Measurements from ENCODE around the gene USP10.

The USP10 gene

DNA sequence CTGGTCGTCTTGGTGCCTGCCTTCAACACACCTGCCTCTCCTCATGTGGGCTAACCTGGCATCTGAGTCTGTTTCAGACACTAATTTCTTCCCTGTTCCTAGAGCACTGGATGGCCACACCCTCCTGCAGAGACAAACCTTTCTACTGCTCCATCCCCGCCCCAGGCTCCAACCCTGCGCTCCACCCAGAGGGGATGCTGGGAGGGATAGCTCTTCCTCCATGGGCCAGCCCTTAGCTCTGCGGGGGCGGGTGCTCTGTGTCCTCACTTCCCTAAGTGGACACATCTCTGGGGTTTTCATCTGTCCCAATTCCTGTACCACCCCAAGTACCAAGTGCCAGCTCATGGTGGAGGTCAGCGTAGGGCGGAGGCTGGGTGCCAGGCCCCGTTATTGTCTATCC lies 109.0 kb downstream of the USP10 start:
- H3K36me3 ChIP-seq (ENCODE audit: insufficient read depth, low read length) = no peaks in the 10 kb centered on the region
- H3K4me1 ChIP-seq (ENCODE audit: control insufficient read depth, insufficient read depth, low read length, unreplicated experiment) = peaks cover 37% of the 10 kb centered on the region
- H3K27me3 ChIP-seq (ENCODE audit: insufficient read depth, low read length) = no peaks in the 10 kb centered on the region
- no peak overlapping the region for H3K27ac ChIP-seq (ENCODE audit: low read depth, low read length)
- H3K79me2 ChIP-seq (ENCODE audit: control insufficient read depth, insufficient read depth, low read length, unreplicated experiment) = no peaks in the 10 kb centered on the region
- no peak overlapping the region for H2AFZ ChIP-seq (ENCODE audit: low read length, unreplicated experiment)
- no peak overlapping the region for H3K4me3 ChIP-seq (ENCODE audit: low read depth, low read length)

- Histone ChIP-seq H2AFZ (ENCODE audit: low read length, unreplicated experiment) (no peak overlapping the region), H3K27ac (ENCODE audit: low read depth, low read length) (peak overlapping the region; percentile 54), H3K36me3 (ENCODE audit: insufficient read depth, low read length) (no peaks in the 10 kb centered on the region), H3K27me3 (ENCODE audit: insufficient read depth, low read length) (no peaks in the 10 kb centered on the region), H3K79me2 (ENCODE audit: control insufficient read depth, insufficient read depth, low read length, unreplicated experiment) (no peaks in the 10 kb centered on the region), H3K4me1 (ENCODE audit: control insufficient read depth, insufficient read depth, low read length, unreplicated experiment) (peaks cover 33% of the 10 kb centered on the region), H3K4me3 (ENCODE audit: low read depth, low read length) (peak overlapping the region; percentile 1; the same call in 1 of the 2 replicates)
Measured at GRCh38 chr16:84810518-84811273, 110.9 kb downstream of the USP10 start.

DNA sequence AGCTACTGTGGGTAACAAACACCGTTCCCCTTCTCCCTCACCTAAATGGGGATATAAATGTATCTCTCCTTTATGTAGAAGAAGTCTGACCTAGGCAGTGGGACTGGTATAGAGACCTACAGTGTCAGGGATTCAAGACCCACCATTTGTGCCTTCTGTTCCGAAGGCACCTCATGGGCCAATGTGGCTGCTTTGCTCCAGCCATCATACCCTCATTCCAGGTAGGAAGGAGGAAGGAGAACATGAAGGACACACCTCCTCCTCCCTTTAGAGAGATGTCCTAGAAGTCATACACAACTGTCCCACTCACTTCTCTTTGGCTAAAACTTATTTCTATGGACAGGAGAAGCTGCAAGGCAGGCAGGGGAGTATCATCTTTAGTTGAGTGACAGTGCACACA lies 111.7 kb downstream of the USP10 start:
- Histone ChIP-seq H3K27me3 (ENCODE audit: insufficient read depth, low read length) (no peaks in the 10 kb centered on the region), H3K4me1 (ENCODE audit: control insufficient read depth, insufficient read depth, low read length, unreplicated experiment) (peaks cover 25% of the 10 kb centered on the region), H3K27ac (ENCODE audit: low read depth, low read length) (peak overlapping the region; percentile 54)

DNA sequence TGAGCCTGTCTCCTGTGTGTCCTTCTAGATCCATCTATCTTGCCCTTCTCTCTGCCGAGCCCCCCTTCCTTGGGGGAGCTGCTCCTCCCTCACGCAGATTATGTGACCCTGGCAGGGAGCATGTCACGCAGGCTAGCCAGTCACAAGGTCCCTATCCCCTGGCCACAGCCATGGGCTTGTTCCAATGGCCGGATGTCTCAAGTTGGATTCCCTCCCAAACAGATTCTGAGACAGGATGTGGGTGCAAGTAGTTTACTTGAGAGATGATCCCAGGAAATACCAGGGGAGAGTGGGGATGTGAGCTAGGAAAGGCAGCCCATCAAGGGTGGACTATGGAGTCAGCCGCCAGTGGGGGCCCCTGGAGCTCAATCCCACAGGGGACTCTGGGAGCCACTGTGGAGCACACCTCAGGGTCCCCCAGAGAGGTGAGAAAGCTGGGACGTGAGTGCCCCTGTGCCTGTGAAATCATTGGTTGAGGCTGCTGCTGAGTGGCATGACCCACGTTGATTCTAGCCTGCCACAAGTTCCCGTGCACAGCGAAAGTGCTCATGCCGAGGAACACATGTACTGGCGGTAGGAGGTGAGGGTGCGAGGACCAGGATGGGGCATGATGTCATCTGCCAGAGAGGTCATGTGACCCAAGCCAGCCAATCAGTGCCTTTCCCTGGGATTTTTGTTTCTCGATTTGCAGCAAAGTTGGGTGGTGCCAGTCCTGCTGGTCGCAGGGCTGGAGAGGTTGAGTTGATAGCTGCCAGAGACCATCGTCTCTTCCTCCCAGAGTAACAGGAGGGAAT lies 113.5 kb downstream of the USP10 start:
- Histone ChIP-seq H3K27me3 (ENCODE audit: insufficient read depth, low read length) (no peaks in the 10 kb centered on the region), H3K4me1 (ENCODE audit: control insufficient read depth, insufficient read depth, low read length, unreplicated experiment) (peaks cover 15% of the 10 kb centered on the region), H3K4me3 (ENCODE audit: low read depth, low read length) (no peak overlapping the region), H3K27ac (ENCODE audit: low read depth, low read length) (no peak overlapping the region), H2AFZ (ENCODE audit: low read length, unreplicated experiment) (no peak overlapping the region), H3K79me2 (ENCODE audit: control insufficient read depth, insufficient read depth, low read length, unreplicated experiment) (no peaks in the 10 kb centered on the region), H3K36me3 (ENCODE audit: insufficient read depth, low read length) (no peaks in the 10 kb centered on the region)

More for the DNA sequence above, 111.7 kb downstream of the USP10 start:
- Histone ChIP-seq H3K4me3 (ENCODE audit: low read depth, low read length) (no peak overlapping the region), H2AFZ (ENCODE audit: low read length, unreplicated experiment) (no peak overlapping the region), H3K79me2 (ENCODE audit: control insufficient read depth, insufficient read depth, low read length, unreplicated experiment) (no peaks in the 10 kb centered on the region), H3K36me3 (ENCODE audit: insufficient read depth, low read length) (no peaks in the 10 kb centered on the region)

GRCh38 chr16:84815462-84815861 lies 115.7 kb downstream of the USP10 start:
- no peaks in the 10 kb centered on the region for H3K27me3 ChIP-seq (ENCODE audit: insufficient read depth, low read length)
- no peak overlapping the region for H3K27ac ChIP-seq (ENCODE audit: low read depth, low read length)
- H3K4me1 ChIP-seq (ENCODE audit: control insufficient read depth, insufficient read depth, low read length, unreplicated experiment) = peaks cover 11% of the 10 kb centered on the region
- H3K4me3 ChIP-seq (ENCODE audit: low read depth, low read length) = no peak overlapping the region
- H2AFZ ChIP-seq (ENCODE audit: low read length, unreplicated experiment) = no peak overlapping the region
- H3K36me3 ChIP-seq (ENCODE audit: insufficient read depth, low read length) = no peaks in the 10 kb centered on the region
- H3K79me2 ChIP-seq (ENCODE audit: control insufficient read depth, insufficient read depth, low read length, unreplicated experiment) = peaks cover 6% of the 10 kb centered on the region

- Histone ChIP-seq H3K4me1 (ENCODE audit: control insufficient read depth, insufficient read depth, low read length, unreplicated experiment) (peaks cover 7% of the 10 kb centered on the region), H3K27me3 (ENCODE audit: insufficient read depth, low read length) (no peaks in the 10 kb centered on the region), H3K79me2 (ENCODE audit: control insufficient read depth, insufficient read depth, low read length, unreplicated experiment) (peaks cover 11% of the 10 kb centered on the region), H3K36me3 (ENCODE audit: insufficient read depth, low read length) (no peaks in the 10 kb centered on the region), H3K27ac (ENCODE audit: low read depth, low read length) (no peak overlapping the region), H2AFZ (ENCODE audit: low read length, unreplicated experiment) (no peak overlapping the region), H3K4me3 (ENCODE audit: low read depth, low read length) (no peak overlapping the region)
Measured at GRCh38 chr16:84816023-84816422, 116.2 kb downstream of the USP10 start.

DNA sequence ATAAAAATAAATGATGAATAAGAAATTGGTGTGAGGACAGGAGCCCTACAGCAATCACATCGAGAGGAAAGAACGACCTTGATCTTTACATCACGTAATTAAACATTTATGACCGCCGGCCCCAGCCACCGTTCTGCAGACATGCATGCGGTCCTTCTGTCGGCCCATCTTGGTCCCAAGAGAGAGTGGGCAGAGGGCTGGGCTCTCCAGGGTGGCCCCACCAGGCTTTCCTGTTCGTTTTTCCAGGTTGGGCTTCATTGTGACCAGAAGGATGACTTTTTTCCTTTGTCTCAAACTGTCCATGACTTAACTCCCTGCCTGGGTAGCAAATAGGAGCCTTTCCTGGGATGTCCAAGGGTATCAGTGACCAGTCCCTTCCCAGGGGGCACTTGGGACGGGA lies 116.7 kb downstream of the USP10 start:
- peaks cover 7% of the 10 kb centered on the region for H3K4me1 ChIP-seq (ENCODE audit: control insufficient read depth, insufficient read depth, low read length, unreplicated experiment)
- H3K4me3 ChIP-seq (ENCODE audit: low read depth, low read length) = no peak overlapping the region
- H3K36me3 ChIP-seq (ENCODE audit: insufficient read depth, low read length) = no peaks in the 10 kb centered on the region
- no peaks in the 10 kb centered on the region for H3K27me3 ChIP-seq (ENCODE audit: insufficient read depth, low read length)
- H3K79me2 ChIP-seq (ENCODE audit: control insufficient read depth, insufficient read depth, low read length, unreplicated experiment) = peaks cover 16% of the 10 kb centered on the region
- no peak overlapping the region for H2AFZ ChIP-seq (ENCODE audit: low read length, unreplicated experiment)
- no peak overlapping the region for H3K27ac ChIP-seq (ENCODE audit: low read depth, low read length)

DNA sequence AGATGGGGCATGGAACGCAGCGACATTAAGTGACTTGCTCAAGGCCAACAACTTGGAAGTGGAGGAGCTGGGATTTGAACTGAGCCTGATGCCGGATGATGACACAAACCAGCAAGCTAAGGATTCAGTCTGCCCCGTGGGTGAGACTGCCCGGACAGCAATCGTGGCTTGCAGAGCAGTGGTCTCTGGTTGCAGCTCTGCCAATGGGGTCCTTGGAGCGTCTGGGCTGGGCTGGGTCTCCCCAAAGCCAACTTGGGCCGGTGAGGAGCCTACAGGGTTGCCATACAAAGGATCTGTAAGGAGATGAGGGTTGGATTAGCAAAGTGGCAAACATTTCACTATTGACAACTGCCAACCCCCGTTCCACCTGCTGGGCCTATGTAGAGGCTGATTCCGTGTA lies 117.4 kb downstream of the USP10 start:
- peaks cover 23% of the 10 kb centered on the region for H3K79me2 ChIP-seq (ENCODE audit: control insufficient read depth, insufficient read depth, low read length, unreplicated experiment)
- H3K36me3 ChIP-seq (ENCODE audit: insufficient read depth, low read length) = no peaks in the 10 kb centered on the region
- no peaks in the 10 kb centered on the region for H3K27me3 ChIP-seq (ENCODE audit: insufficient read depth, low read length)
- peaks cover 13% of the 10 kb centered on the region for H3K4me1 ChIP-seq (ENCODE audit: control insufficient read depth, insufficient read depth, low read length, unreplicated experiment)
- no peak overlapping the region for H3K27ac ChIP-seq (ENCODE audit: low read depth, low read length)
- H2AFZ ChIP-seq (ENCODE audit: low read length, unreplicated experiment) = no peak overlapping the region
- H3K4me3 ChIP-seq (ENCODE audit: low read depth, low read length) = no peak overlapping the region

DNA sequence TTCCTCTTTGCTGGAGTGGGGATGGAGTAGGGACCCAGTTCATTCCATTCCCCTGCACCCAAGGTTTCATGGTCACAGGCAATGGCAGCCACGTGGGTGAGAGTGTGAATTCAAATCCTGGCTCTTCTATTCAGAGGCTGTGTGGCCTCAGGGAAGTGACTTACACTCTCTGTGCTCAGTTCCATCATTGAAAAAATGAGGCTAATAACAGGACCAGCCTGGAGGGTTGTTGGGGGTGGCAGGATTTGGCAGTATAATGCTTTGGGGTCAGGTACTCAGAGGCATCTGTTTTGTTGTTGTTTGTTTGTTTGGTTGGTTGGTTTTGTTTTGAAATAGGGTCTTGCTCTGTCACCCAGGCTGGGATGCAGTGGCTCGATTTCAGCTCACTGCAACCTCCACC lies 117.8 kb downstream of the USP10 start:
- H3K27me3 ChIP-seq (ENCODE audit: insufficient read depth, low read length) = no peaks in the 10 kb centered on the region
- H3K36me3 ChIP-seq (ENCODE audit: insufficient read depth, low read length) = no peaks in the 10 kb centered on the region
- peaks cover 16% of the 10 kb centered on the region for H3K4me1 ChIP-seq (ENCODE audit: control insufficient read depth, insufficient read depth, low read length, unreplicated experiment)
- no peak overlapping the region for H3K4me3 ChIP-seq (ENCODE audit: low read depth, low read length)
- H3K79me2 ChIP-seq (ENCODE audit: control insufficient read depth, insufficient read depth, low read length, unreplicated experiment) = peaks cover 27% of the 10 kb centered on the region
- H2AFZ ChIP-seq (ENCODE audit: low read length, unreplicated experiment) = no peak overlapping the region
- H3K27ac ChIP-seq (ENCODE audit: low read depth, low read length) = no peak overlapping the region

- no peak overlapping the region for H3K4me3 ChIP-seq (ENCODE audit: low read depth, low read length)
- 0 out of 2 replicates have a peak, but pooled peaks cover 2% of the 10 kb centered on the region for H3K36me3 ChIP-seq (ENCODE audit: insufficient read depth, low read length)
- H3K27me3 ChIP-seq (ENCODE audit: insufficient read depth, low read length) = no peaks in the 10 kb centered on the region
- H3K4me1 ChIP-seq (ENCODE audit: control insufficient read depth, insufficient read depth, low read length, unreplicated experiment) = peaks cover 19% of the 10 kb centered on the region
- H3K79me2 ChIP-seq (ENCODE audit: control insufficient read depth, insufficient read depth, low read length, unreplicated experiment) = peaks cover 32% of the 10 kb centered on the region
- H3K27ac ChIP-seq (ENCODE audit: low read depth, low read length) = no peak overlapping the region
- no peak overlapping the region for H2AFZ ChIP-seq (ENCODE audit: low read length, unreplicated experiment)
Measured at GRCh38 chr16:84818133-84818532, 118.3 kb downstream of the USP10 start.
